Keratinocyte (primary cell): Measurements from ENCODE around the gene CDK2AP2.

Source experiments
- EZH2 ChIP-seq: IDR thresholded peaks from one replicate; pipeline ENCODE4 v1.6.1; 2012; ENCODE audit warnings: inconsistent platforms, mild to moderate bottlenecking, low read length, moderate library complexity
- TF ChIP-seq, protein P1 (sequence below), 3 experiments: IDR thresholded peaks in 1 of 3; conservative IDR thresholded peaks in 1 of 3; optimal IDR thresholded peaks in 1 of 3; 2 replicates in 2 of 3; 3 replicates in 1 of 3; pipeline versions ENCODE3 to v1.5.1; 2011; ENCODE audit warnings: low read length in 3 of 3, mild to moderate bottlenecking in 3 of 3, moderate library complexity in 2 of 3, control low read depth in 1 of 3, inconsistent platforms in 1 of 3; ENCODE audit not compliant: insufficient read depth in 2 of 3; ENCODE audit errors: extremely low read depth in 1 of 3

DNA sequence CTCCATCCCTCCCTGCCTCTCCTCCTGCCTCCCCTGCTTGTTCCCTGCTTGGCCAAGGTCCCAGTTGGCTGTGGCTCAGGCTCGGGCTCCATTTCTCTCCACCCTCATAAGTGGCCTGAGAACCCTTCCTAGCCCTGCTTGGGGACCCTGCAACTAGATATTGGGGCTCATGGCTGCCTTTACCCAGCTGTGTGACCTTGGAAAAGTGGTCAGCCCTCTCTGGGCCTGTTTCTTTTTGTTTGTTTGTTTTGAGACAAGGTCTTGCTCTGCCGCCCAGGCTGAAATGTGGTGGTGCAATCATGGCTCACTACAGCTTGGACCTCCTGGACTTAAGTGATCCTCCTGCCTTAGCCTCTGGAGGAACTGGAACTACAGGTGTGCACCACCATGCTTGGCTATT lies 35.6 kb upstream of the CDK2AP2 start:
- TF ChIP-seq, protein P1, sequence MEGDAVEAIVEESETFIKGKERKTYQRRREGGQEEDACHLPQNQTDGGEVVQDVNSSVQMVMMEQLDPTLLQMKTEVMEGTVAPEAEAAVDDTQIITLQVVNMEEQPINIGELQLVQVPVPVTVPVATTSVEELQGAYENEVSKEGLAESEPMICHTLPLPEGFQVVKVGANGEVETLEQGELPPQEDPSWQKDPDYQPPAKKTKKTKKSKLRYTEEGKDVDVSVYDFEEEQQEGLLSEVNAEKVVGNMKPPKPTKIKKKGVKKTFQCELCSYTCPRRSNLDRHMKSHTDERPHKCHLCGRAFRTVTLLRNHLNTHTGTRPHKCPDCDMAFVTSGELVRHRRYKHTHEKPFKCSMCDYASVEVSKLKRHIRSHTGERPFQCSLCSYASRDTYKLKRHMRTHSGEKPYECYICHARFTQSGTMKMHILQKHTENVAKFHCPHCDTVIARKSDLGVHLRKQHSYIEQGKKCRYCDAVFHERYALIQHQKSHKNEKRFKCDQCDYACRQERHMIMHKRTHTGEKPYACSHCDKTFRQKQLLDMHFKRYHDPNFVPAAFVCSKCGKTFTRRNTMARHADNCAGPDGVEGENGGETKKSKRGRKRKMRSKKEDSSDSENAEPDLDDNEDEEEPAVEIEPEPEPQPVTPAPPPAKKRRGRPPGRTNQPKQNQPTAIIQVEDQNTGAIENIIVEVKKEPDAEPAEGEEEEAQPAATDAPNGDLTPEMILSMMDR (optimal IDR thresholded peaks at IDR 0.05 in 1 of 3, IDR thresholded peaks at IDR 0.05 in 1 of 3, conservative IDR thresholded peaks at IDR 0.05 in 1 of 3; ENCODE audit: extremely low read depth in 1 of 3, insufficient read depth in 2 of 3, low read length in 3 of 3), result no peak
- no peak for TF ChIP-seq EZH2
